HFFc6 (cell line): Measurements from ENCODE around the gene SOHLH2. TPM values are rescaled to one million over a fixed set of nuclear protein-coding genes. Genes with fewer than 3 reads are reported as not detected.

ENCODE experiments used
- DNase-seq: peaks from one replicate; pipeline ENCODE4 v3.0.0-alpha.2; 2018
- H3K27ac Mint-ChIP-seq: 2 replicates; pipeline ENCODE4 v1.8.0; 2020; ENCODE audit warnings: mild to moderate bottlenecking, mixed read lengths
- H3K27me3 Mint-ChIP-seq: 2 replicates; pipeline ENCODE4 v1.8.0; 2021; ENCODE audit warnings: mild to moderate bottlenecking, moderate library complexity, mixed read lengths; ENCODE audit not compliant: insufficient read depth
- H3K36me3 Mint-ChIP-seq: 2 replicates; pipeline ENCODE4 v1.8.0; 2021; ENCODE audit warnings: low read depth, mixed read lengths
- H3K4me1 Mint-ChIP-seq: 2 replicates; pipeline ENCODE4 v1.8.0; 2020; ENCODE audit warnings: low read depth, mixed read lengths
- H3K4me3 Mint-ChIP-seq: 2 replicates; pipeline ENCODE4 v1.8.0; 2020; ENCODE audit warnings: mild to moderate bottlenecking, moderate library complexity, mixed read lengths
- H3K9me3 Mint-ChIP-seq: 2 replicates; pipeline ENCODE4 v1.8.0; 2020; ENCODE audit warnings: mild to moderate bottlenecking, mixed read lengths
- CTCF ChIP-seq: fragments of 200-600 bp; sonication (generic); IDR thresholded peaks from 2 replicates; pipeline ENCODE4 v1.5.0; 2021; ENCODE audit warnings: antibody characterized with exemption, mild to moderate bottlenecking
- long read RNA-seq: library from polyadenylated mRNA; unstranded; transcript quantifications from one replicate; pipeline ENCODE4 v2.0.0, GENCODE V29; 2019
- total RNA-seq, 6 experiments: library from RNA; stranded (reverse); fragmentation: NEBNext Ultra II Directional; extraction: Animal tissue kit (Norgen Biotek cat#: 25700); gene quantifications; 2 replicates in 1 of 6; 3 replicates in 5 of 6; pipeline ENCODE4 v1.2.3, GENCODE V29; 2021

The SOHLH2 gene
- total RNA-seq: under 1 TPM in 5 of 6 experiments, not detected in 1; 0.18 to 0.43 (median 0.29) TPM
- long read RNA-seq: 0 reads

- Mint-ChIP-seq H3K27me3 (peaks cover 2% of the 10 kb centered on the region; the same call in 1 of the 2 replicates), H3K36me3 (no peaks in the 10 kb centered on the region), H3K4me1 (no peaks in the 10 kb centered on the region), H3K4me3 (no peak within 1 kb of the TSS), H3K9me3 (peaks cover 17% of the 10 kb centered on the region), H3K27ac (no peak within 1 kb of the TSS)
- no peak for DNase-seq
- TF ChIP-seq CTCF: no peak
Observed at GRCh38 chr13:36214163-36214921, at the start of gene SOHLH2. Gene SOHLH2 (minus strand): TSS chr13:36214556. CDS start chr13:36214526, 30 bp downstream.

- Mint-ChIP-seq H3K27me3 (peaks cover under 1% of the 10 kb centered on the region; the same call in 1 of the 2 replicates), H3K27ac (no peak overlapping the region), H3K4me1 (no peaks in the 10 kb centered on the region), H3K36me3 (no peaks in the 10 kb centered on the region), H3K4me3 (no peak overlapping the region), H3K9me3 (no peaks in the 10 kb centered on the region)
- no peak for DNase-seq
- no peak for TF ChIP-seq CTCF
Observed at GRCh38 chr13:36261976-36262375, 47.6 kb upstream of the SOHLH2 start.

- Mint-ChIP-seq H3K27me3 (peaks cover 2% of the 10 kb centered on the region; the same call in 1 of the 2 replicates), H3K36me3 (no peaks in the 10 kb centered on the region), H3K4me3 (no peak overlapping the region), H3K27ac (no peak overlapping the region), H3K4me1 (no peaks in the 10 kb centered on the region), H3K9me3 (no peaks in the 10 kb centered on the region)
- DNase-seq: no peak
- TF ChIP-seq CTCF: no peak
Observed at GRCh38 chr13:36261011-36261410, 46.7 kb upstream of the SOHLH2 start.

- no peaks in the 10 kb centered on the region for H3K4me1 Mint-ChIP-seq
- DNase-seq: no peak
- no peak overlapping the region for H3K4me3 Mint-ChIP-seq
Observed at GRCh38 chr13:36259361-36260137, 45.2 kb upstream of the SOHLH2 start.

More at GRCh38 chr13:36259361-36260137, 45.2 kb upstream of the SOHLH2 start:
- no peaks in the 10 kb centered on the region for H3K9me3 Mint-ChIP-seq
- peaks cover 4% of the 10 kb centered on the region; the same call in 1 of the 2 replicates for H3K27me3 Mint-ChIP-seq
- TF ChIP-seq CTCF: no peak
- H3K36me3 Mint-ChIP-seq: no peaks in the 10 kb centered on the region
- no peak overlapping the region for H3K27ac Mint-ChIP-seq
